Lower leg skin (tissue), 3 donors: ENCODE measurements around the gene SYT1.

Source experiments
- CTCF ChIP-seq, 3 donors: fragments of 450-650 bp; IDR thresholded peaks; one replicate each; pipeline ENCODE4 v1.5.1; 2016; ENCODE audit warnings: antibody characterized with exemption in 3 of 3, mild to moderate bottlenecking in 3 of 3, moderate library complexity in 2 of 3
- POLR2A ChIP-seq, 2 donors: fragments of 450-650 bp; IDR thresholded peaks; one replicate each; pipeline ENCODE4 v1.6.1; 2016 to 2017; ENCODE audit warnings: antibody characterized with exemption in 2 of 2, mild to moderate bottlenecking in 1 of 2, moderate library complexity in 1 of 2

GRCh38 chr12:78885466-78885865 lies 20.9 kb downstream of the SYT1 start:
- TF ChIP-seq CTCF (IDR thresholded peaks at IDR 0.05) (no peak), POLR2A (IDR thresholded peaks at IDR 0.05) (no peak)
